Measurements from ENCODE around the gene SUOX.
"Not testable (repeated sequence)": the region's sequence is repeated elsewhere in the genome, so short reads cannot be mapped to it uniquely, and the experiment has no call there.

Gene SUOX

DNA sequence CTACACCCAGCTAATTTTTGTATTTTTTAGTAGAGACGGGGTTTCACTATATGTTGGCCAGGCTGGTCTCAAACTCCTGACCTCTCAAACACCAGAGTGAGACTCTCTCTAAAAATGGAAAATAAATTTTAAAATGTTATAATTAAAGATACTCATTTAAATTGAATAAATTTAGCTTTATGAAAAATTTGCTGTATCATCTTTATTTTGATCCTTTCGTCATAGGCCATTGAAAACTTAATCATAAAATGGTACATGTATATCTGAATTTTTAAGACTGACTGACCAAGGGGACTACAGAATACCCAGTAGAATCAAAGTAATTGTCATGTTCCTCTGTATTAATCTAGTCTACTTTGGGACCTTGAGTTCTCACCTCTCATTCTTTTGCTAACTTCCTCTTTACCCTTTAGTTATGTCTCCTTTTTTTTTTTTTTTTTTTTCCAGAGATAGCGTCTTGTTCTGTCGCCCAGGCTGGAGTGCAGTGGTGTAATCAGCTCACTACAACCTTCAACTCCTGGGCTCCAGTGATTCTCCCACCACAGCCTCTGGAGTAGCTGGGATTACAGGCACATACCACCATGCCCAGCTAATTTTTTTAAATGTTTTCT is 13.7 kb upstream of the SUOX start:
- Histone ChIP-seq H3K4me1 (ENCODE audit: insufficient read depth, low read length, severe bottlenecking) (peaks cover 25% of the 10 kb centered on the region), H3K4me2 (ENCODE audit: low read length) (peak overlapping the region; percentile 25; the same call in 1 of the 2 replicates), H2AFZ (ENCODE audit: low read length) (no peak overlapping the region), H3K79me2 (ENCODE audit: insufficient read depth, low read length) (no peaks in the 10 kb centered on the region), H3K27me3 (ENCODE audit: insufficient read depth, low read length) (no peaks in the 10 kb centered on the region), H3F3A (ENCODE audit: insufficient read depth, low read length) (no peaks in the 10 kb centered on the region), H3K4me3 (ENCODE audit: low read depth, low read length, poor library complexity, severe bottlenecking) (no peak overlapping the region), H3K36me3 (ENCODE audit: insufficient read depth, low read length) (peaks cover 43% of the 10 kb centered on the region), H3K9me2 (ENCODE audit: low read depth, low read length) (no peaks in the 10 kb centered on the region), H4K20me1 (ENCODE audit: insufficient read depth, low read length) (no peaks in the 10 kb centered on the region), H3K9ac (ENCODE audit: low read length) (no peak overlapping the region), H3K9me3 (ENCODE audit: low read length) (no peaks in the 10 kb centered on the region), H3K27ac (ENCODE audit: low read depth, low read length, poor library complexity, severe bottlenecking) (peak overlapping the region; percentile 67)
- no peak for TF ChIP-seq EZH2 (IDR thresholded peaks at IDR 0.05; ENCODE audit: borderline replicate concordance, low read length)
- TF ChIP-seq, protein P1, sequence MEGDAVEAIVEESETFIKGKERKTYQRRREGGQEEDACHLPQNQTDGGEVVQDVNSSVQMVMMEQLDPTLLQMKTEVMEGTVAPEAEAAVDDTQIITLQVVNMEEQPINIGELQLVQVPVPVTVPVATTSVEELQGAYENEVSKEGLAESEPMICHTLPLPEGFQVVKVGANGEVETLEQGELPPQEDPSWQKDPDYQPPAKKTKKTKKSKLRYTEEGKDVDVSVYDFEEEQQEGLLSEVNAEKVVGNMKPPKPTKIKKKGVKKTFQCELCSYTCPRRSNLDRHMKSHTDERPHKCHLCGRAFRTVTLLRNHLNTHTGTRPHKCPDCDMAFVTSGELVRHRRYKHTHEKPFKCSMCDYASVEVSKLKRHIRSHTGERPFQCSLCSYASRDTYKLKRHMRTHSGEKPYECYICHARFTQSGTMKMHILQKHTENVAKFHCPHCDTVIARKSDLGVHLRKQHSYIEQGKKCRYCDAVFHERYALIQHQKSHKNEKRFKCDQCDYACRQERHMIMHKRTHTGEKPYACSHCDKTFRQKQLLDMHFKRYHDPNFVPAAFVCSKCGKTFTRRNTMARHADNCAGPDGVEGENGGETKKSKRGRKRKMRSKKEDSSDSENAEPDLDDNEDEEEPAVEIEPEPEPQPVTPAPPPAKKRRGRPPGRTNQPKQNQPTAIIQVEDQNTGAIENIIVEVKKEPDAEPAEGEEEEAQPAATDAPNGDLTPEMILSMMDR (IDR thresholded peaks at IDR 0.05; ENCODE audit: low read length): no peak

GRCh38 chr12:55984861-55985260 is 12.2 kb upstream of the SUOX start:
- H3F3A ChIP-seq (ENCODE audit: insufficient read depth, low read length): no peaks in the 10 kb centered on the region
- H3K27ac ChIP-seq (ENCODE audit: low read depth, low read length, poor library complexity, severe bottlenecking): no peak overlapping the region
- no peak for TF ChIP-seq EZH2 (IDR thresholded peaks at IDR 0.05; ENCODE audit: borderline replicate concordance, low read length)
- TF ChIP-seq, protein P1 (IDR thresholded peaks at IDR 0.05; ENCODE audit: low read length): no peak
- no peak overlapping the region for H3K9ac ChIP-seq (ENCODE audit: low read length)
- H3K4me1 ChIP-seq (ENCODE audit: insufficient read depth, low read length, severe bottlenecking): peaks cover 25% of the 10 kb centered on the region
- H3K79me2 ChIP-seq (ENCODE audit: insufficient read depth, low read length): no peaks in the 10 kb centered on the region
- no peaks in the 10 kb centered on the region for H3K27me3 ChIP-seq (ENCODE audit: insufficient read depth, low read length)
- H2AFZ ChIP-seq (ENCODE audit: low read length): no peak overlapping the region
- H3K4me3 ChIP-seq (ENCODE audit: low read depth, low read length, poor library complexity, severe bottlenecking): no peak overlapping the region
- peaks cover 46% of the 10 kb centered on the region for H3K36me3 ChIP-seq (ENCODE audit: insufficient read depth, low read length)
- no peaks in the 10 kb centered on the region for H3K9me2 ChIP-seq (ENCODE audit: low read depth, low read length)
- no peaks in the 10 kb centered on the region for H3K9me3 ChIP-seq (ENCODE audit: low read length)
- H3K4me2 ChIP-seq (ENCODE audit: low read length): no peak overlapping the region
- no peaks in the 10 kb centered on the region for H4K20me1 ChIP-seq (ENCODE audit: insufficient read depth, low read length)

- H3K36me3 ChIP-seq (ENCODE audit: insufficient read depth, low read length): peaks cover 48% of the 10 kb centered on the region
- no peaks in the 10 kb centered on the region for H3K9me3 ChIP-seq (ENCODE audit: low read length)
- H3K9me2 ChIP-seq (ENCODE audit: low read depth, low read length): no peaks in the 10 kb centered on the region
- H4K20me1 ChIP-seq (ENCODE audit: insufficient read depth, low read length): no peaks in the 10 kb centered on the region
- H3K9ac ChIP-seq (ENCODE audit: low read length): no peak overlapping the region
- H3K4me3 ChIP-seq (ENCODE audit: low read depth, low read length, poor library complexity, severe bottlenecking): no peak overlapping the region
- H3K27ac ChIP-seq (ENCODE audit: low read depth, low read length, poor library complexity, severe bottlenecking): no peak overlapping the region
- no peaks in the 10 kb centered on the region for H3F3A ChIP-seq (ENCODE audit: insufficient read depth, low read length)
- H2AFZ ChIP-seq (ENCODE audit: low read length): no peak overlapping the region
- no peak overlapping the region for H3K4me2 ChIP-seq (ENCODE audit: low read length)
- H3K4me1 ChIP-seq (ENCODE audit: insufficient read depth, low read length, severe bottlenecking): peaks cover 25% of the 10 kb centered on the region
- TF ChIP-seq, protein P1 (IDR thresholded peaks at IDR 0.05; ENCODE audit: low read length): no peak
- TF ChIP-seq EZH2 (IDR thresholded peaks at IDR 0.05; ENCODE audit: borderline replicate concordance, low read length): no peak
- no peaks in the 10 kb centered on the region for H3K79me2 ChIP-seq (ENCODE audit: insufficient read depth, low read length)
- no peaks in the 10 kb centered on the region for H3K27me3 ChIP-seq (ENCODE audit: insufficient read depth, low read length)
Observed at GRCh38 chr12:55985341-55985740, 11.7 kb upstream of the SUOX start.

- not testable (repeated sequence) for H4K20me1 ChIP-seq (ENCODE audit: insufficient read depth, low read length); H2AFZ ChIP-seq (ENCODE audit: low read length); H3K4me3 ChIP-seq (ENCODE audit: low read depth, low read length, poor library complexity, severe bottlenecking); H3K79me2 ChIP-seq (ENCODE audit: insufficient read depth, low read length); H3K9me2 ChIP-seq (ENCODE audit: low read depth, low read length); H3F3A ChIP-seq (ENCODE audit: insufficient read depth, low read length); H3K9ac ChIP-seq (ENCODE audit: low read length); H3K27ac ChIP-seq (ENCODE audit: low read depth, low read length, poor library complexity, severe bottlenecking); H3K4me2 ChIP-seq (ENCODE audit: low read length); H3K27me3 ChIP-seq (ENCODE audit: insufficient read depth, low read length); H3K9me3 ChIP-seq (ENCODE audit: low read length)
- H3K4me1 ChIP-seq (ENCODE audit: insufficient read depth, low read length, severe bottlenecking): peaks cover 25% of the 10 kb centered on the region
- H3K36me3 ChIP-seq (ENCODE audit: insufficient read depth, low read length): peaks cover 50% of the 10 kb centered on the region
Observed at GRCh38 chr12:55985976-55986375, 11.1 kb upstream of the SUOX start.

All from OCI-LY1 (cell line).